Stimulated activated CD4-positive, alpha-beta T cell treated with anti-CD3 and anti-CD28 coated beads, Interleukin-1b, Interleukin-23, amount 100 ng/mL, for 24 hours (primary cell): ENCODE measurements around the gene JAKMIP3.

Source experiments
- DNase-seq, 4 experiments: peaks; one replicate each; pipeline ENCODE4 v3.0.0-alpha.2; 2020; ENCODE audit warnings: low read depth in 4 of 4, low spot score in 1 of 4

The JAKMIP3 gene

DNA sequence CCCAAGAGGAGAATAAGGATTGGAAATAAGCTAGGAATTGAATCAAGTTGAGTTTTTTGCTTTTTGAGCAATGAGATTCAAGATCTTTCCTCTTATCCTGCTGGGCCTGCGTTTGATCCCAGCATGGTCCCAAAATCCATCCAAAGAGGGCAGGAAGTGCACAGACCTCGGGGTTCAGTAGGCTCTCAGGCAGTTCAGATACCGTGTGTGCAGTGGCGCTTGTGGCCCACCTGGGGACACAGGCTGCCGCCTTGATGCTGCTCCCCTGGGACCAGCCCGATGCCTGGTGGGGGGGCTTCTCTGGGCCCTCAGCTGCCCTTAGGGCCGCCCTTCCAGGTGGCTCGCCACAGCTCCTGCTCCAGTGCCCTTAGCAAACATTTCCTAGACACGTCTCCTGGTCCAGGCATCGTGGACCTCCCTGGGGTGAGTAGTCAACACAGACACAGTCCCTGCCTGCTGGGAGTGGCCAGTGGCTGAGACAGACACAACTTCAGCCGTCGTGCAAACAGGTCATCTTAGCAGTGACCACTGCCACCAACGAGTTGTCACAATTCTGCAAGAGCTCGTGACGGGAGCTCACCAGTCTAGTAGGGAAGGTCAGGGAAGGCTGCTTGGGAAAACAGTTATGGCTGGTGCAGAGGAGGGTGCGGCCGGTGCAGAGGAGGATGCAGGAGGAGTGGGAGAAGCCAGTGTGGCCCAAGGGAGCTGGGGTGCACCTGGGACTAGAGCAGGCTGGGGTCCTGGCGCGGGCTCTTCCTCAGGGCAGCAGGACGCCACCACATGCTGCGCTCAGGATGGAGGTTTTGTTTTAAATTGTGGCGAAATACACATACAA lies 21.7 kb upstream of the JAKMIP3 start:
- DNase-seq = no peak

DNA sequence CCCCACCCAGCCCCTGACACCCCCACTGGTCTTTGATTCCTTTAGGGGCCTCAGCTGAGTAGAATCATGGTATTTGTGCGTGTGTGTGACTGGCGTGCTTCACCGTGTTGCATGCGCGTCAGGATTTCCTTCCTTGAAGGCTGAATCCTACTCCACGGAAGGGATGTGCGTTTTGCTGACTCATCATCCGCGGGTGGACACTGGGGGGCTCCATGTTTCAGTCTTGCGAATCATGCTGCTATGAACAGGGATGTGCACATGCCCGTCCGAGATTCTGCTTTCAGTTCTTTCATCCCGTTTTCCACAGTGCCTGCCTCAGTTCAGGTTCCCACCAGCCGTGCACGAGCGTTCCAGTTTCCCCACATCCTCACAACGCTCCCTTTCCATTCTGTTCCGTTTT lies 20.9 kb upstream of the JAKMIP3 start:
- DNase-seq = no peak

DNA sequence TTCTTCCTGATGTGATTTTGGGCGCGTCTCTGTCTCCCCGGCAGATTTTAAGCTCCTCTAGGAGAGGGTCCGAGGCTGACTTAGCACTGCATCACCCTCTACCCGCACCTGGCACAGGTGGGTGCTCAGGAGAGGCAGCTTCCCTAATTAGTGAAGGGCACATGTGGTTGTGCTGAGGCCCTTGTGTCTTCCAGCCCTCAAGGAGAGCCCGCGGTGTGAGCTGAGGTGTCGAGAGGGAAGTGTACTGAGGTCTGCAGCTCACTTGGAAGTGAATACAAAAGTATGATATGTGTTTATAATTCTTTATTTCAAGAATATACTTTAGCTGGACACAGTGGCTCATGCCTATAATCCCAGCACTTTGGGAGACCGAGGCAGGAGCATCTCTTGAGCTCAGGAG lies 20.4 kb upstream of the JAKMIP3 start:
- DNase-seq = no peak

DNA sequence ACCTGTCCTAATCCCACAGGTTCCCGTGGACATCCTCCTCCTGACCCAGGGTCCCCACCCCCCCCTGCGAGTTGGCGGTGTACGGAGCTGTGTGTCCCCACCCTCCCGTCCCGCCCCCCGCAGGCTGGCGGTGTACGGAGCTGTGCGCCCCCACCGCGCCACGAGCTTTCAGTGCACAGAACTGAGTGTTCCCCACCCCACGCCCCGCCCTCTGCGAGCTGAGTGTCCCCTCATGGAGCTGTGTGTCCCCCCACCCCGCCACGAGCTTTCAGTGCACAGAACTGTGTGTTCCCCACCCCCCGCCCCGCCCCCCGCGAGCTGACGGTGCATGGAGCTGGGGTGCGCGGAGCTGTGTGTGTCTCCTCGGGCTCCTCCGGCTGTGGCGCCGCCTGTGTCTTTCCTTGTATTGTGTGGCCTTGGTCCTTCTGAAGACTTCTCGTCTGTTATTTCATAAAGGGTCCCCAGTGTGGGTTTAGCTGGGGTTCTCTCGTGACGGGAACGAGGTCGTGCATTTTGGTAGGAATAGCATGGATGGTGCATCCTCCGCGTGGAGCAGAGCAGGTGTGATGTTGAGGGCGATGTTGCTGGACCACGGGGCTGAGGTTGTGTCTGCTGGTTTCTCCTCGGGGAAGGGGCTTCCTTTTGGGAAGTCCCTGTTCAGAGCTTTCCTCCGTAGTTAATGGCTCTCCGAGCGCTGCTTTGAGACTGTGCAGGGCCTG lies 18.0 kb upstream of the JAKMIP3 start:
- DNase-seq = no peak

DNA sequence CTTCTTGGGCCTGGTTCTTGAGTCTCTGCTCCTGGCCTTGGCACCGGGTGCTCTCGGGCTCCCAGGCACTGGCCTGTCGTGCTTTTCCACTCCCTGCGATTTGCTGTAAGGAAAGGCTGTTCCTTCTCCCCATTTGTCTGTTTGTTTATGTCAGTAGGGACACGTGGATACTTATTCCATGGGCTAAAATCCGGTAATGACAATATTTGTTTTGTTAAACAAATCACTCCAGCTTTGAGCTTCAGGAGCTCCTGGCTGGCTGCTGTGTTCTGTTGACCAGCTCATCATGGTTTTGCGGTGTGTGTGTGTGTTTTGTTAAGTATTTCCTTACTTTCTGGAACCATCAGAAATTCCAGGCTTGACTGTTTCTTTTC lies 17.5 kb upstream of the JAKMIP3 start:
- DNase-seq = no peak

DNA sequence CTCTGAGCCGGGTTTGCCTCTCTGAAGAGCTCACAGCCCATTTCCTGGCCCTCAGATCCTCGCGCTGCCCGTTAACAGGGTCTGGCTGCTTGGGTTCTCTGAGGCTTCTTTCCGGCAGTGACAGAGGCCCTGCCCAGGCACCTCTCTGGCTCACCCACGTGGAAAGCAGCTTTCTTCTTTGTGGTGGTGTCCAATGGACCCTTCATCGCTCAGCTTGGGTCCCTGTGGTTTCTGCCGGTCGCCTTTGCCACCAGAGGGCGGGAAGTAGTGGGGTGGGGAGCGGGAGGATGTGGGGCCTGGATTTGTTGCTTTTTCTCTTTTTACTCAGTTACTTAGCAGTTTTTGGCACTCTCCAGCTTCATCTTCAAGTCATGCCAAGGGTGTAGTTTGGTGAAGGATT lies 15.6 kb upstream of the JAKMIP3 start:
- DNase-seq = no peak

DNA sequence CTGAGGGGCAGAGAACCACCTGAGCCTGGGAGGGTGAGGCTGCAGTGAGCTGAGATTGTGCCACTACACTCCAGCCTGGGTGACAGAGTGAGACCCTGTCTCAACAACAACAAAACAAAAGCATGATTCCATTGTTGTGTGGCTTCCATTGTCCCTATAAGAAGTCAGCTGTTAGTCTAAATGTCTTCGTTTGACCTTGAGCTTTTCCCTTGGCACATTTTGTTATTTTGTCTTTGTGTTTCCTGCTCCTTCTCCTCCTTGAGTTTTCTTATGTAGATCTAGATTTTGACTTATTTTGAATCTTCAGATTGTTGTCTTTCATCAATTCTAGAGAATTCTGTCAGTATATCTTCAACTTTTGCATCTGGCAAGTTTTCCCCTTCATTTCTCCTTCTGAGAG lies 13.6 kb upstream of the JAKMIP3 start:
- no peak for DNase-seq

DNA sequence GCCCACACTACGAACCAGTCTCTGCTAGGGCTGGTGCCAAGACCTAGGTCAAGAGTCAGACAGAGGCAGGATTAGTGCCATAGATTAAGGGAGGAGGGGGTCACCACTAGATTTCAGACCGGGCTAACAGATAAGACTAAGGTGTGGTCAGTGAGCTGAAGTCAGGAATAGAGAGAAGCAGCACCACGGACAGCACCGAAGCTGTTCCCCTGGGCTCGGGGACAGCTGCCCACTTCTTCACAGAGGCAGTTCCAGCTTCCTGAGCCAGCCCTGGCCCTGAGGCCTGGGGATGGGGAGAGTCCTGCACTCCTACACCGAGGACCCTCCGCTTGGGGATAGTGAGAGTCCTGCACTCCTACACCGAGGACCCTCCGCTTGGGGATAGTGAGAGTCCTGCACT lies 11.2 kb upstream of the JAKMIP3 start:
- no peak for DNase-seq

DNA sequence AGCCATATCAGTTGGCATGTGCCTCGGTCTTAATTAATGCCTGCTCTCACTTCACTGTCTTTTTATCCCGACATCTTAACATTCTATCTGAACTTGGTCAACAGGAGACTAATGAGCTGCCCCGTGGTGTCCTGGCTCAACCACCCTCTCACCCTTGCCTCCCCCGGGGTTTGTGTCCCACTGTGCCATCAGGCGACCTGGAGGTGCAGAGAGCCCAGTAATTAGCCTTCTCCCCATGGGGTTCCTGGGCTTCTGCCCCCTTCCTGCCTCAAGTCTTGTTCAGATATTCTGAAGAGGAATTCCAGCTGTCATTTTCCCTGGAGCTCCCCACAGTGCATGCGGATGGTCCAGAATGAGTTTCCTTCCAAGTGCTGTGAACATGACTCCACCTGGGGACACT lies 10.1 kb upstream of the JAKMIP3 start:
- no peak for DNase-seq

DNA sequence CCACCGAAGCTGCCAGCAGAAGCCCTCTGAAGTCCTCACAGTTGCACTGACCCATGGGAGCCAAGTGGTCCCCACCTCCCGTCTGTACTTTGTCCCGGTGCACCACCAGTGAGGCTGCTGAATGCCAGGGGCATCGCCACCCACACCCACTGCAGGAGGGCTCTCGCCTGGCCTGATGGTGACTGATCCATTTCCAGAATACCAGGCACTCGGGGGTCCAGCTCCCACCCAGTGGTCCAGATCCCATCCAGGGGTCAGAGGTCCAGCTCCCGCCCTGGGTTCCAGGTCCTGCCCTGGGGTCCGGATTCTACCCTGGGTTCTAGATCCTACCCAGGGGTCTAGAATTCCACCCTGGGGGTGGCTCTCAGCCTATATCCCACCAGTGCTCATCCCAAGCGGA lies 9.1 kb upstream of the JAKMIP3 start:
- DNase-seq = no peak

DNA sequence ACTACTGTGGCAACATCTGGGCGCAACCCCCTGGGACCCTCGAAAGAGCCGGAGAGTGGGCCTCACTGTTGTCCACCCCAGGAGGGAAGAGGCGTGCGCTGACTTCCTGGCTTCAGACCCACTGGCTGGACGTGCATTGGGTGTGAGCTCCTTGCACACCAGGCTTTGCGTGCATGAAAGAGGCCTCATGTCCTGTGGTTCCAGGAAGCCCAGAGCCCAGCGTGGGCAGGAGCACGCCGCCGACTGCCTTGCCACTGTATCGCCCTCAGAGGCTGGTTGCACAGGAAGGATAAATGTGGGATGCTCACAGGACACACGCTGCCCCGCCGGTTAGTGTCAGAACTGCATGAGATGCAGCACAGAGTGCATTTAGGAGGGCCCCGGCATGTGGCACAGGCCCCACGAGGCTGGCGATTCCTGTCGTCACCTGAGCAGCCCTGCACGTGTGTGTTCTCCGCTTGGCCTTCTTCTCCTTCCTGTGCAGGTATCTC lies 8.5 kb upstream of the JAKMIP3 start:
- DNase-seq = no peak

DNA sequence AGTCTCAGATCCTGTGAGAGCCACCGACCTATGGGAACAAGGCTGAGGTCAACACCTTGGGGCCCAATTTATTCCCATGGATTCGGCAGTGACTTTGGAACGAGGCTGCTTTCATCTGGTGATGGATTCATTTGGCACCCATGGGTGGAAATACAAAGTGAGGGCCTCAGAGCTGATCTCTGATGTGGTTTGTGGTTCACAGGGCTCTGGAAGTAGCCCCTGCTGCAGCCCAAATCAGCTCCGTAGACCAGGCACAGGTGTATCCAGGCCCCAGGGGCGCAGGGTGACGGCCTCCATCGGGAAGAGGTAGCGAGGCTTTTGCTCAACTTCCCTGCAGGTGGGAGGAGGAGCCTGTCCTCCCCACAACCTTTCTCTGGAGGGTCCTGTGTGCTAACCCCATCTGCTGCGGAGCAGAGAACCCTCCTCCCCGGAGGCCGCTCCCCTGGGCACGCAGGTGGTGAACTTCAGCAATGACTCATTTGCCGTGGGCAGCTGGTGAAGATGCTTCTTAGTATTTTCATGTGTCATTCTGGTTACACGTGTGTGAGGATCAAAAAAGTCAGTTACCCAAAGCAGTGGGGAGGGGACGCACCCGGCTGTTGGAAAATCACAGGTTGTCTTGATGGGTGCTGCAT lies 7.5 kb upstream of the JAKMIP3 start:
- no peak for DNase-seq

DNA sequence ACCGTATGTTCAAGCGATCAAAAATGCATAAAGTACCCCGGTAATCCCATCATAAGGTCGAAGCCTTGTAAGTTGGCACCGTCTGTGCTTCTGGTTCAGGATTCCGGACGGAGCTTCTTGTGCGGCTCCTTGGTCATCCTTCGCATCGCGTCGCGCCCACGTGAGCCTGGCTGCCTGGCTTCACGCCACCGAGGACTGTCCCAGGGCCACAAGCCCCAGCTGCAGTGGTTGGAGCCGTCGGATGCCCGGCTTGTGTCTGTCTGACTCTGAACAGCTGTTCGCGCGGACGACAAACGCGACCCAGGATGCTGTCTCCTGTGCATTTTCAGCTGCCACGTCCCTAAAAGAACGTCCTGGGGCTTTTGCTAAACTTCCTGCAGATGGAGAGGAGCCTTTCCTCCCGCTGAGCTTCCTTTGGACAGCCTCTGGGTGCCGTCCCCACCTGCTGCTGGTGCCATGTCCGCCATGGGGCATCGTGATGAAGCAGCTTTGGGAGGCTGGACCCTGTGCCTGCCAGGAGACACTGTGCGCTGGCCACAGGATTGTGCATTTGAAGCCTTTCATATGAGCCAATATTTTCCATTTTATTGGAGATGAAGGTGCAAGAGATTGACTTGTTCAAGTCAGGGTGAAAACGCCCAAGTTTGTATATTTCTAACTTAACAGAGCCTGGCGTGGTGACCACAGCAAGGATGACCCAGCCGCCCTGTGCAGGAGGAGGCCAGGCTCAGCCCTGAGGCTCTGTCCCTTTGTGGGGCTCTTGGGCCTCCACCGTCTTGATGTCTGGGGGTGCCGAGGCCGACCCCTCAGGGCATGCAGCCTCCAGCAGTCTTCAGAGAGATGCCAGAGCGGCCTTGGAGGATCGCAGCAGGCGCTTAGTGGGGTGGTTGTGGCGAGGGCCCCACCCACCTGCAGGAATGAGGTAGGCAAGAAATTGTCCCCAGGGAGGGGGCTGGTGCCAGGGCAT lies 6.7 kb upstream of the JAKMIP3 start:
- DNase-seq = no peak

DNA sequence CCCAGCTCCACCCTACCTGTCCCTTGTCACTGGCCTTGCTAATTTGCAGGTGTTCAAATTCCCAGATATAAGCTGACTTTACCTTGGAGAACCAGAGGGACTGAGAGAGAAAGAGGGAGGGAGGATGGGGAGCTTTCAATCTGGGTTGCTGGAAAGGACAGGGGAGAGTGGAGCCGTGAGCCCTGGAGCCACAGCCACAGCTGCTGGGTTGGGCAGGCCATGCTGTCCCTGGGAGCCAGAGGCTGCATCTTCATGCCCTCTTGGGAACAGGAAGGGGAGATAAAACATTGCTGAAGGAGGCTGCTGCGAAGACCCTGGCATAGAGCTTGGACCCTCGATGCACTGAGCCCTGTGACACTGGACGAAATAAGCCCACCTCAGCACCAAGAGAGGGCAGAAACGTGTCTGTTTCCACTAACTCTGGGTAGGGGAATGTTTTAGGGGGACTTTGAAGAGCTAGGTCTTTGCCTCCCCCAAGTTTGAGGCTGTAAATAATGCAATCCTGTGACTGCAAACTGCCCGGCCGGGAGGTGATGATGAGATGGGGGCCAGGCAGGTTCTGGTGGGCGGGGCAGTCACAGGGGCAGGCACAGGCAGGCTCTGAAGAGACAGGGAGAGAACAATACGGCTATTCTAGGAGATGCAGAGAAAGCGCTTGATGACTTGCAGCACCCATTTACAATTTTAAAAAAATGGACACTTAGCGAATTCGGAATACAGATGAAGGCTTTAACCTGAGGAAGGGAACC lies 5.8 kb upstream of the JAKMIP3 start:
- no peak for DNase-seq

DNA sequence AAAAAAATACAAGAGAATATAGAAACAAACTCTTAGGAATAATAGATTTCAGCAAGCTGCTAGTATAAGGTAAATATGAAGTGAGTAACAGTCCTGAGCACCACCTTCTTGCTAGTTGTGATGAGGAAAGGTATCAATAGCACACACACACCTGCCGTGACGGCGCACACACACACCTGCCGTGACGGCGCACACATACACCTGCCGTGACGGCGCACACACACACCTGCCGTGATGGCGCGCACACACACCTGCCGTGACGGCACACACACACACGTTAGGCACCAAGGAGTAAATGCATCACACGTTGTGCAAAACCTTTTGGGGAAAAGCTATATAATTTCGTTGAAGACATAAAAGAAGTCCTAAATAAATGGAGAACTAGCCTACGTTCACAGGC lies 4.7 kb upstream of the JAKMIP3 start:
- no peak for DNase-seq

DNA sequence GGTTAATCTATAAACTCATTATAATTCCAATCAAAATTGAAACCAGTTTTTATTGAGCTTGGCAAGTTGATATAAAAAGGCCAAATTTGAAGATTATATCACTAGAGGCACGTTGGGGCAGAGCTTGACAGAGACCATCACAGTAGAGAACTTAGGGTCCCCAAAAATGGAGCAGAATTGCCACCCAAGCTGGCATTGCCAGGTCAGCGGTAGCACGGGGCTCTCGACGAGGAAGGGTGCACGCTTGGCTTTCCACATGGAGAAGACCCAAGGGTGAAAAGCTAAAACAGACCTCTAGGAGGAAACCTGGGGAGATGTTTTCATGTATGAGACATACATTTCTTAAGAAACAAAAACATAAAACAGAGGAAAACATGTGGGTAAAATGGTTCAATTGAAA lies 4.3 kb upstream of the JAKMIP3 start:
- DNase-seq = no peak

DNA sequence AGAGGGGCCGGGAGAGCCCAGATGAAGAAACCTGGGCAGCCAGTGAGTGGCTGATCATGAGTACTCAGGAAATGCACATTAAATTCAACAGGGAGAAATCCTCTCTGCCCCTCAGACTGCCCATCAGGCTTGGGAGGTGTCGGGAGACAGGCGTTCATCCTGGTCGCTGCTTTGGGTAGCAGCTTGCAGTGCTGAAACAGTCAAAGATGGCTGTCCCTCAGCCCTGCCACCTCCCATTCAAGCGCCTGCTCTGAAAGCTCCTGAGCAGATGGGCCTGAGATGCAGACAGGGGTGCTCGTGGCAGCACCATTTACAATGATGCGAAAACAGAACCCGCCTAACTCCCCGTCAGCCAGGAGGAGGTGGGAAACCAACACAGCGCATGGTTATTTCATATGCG lies 3.6 kb upstream of the JAKMIP3 start:
- no peak for DNase-seq

DNA sequence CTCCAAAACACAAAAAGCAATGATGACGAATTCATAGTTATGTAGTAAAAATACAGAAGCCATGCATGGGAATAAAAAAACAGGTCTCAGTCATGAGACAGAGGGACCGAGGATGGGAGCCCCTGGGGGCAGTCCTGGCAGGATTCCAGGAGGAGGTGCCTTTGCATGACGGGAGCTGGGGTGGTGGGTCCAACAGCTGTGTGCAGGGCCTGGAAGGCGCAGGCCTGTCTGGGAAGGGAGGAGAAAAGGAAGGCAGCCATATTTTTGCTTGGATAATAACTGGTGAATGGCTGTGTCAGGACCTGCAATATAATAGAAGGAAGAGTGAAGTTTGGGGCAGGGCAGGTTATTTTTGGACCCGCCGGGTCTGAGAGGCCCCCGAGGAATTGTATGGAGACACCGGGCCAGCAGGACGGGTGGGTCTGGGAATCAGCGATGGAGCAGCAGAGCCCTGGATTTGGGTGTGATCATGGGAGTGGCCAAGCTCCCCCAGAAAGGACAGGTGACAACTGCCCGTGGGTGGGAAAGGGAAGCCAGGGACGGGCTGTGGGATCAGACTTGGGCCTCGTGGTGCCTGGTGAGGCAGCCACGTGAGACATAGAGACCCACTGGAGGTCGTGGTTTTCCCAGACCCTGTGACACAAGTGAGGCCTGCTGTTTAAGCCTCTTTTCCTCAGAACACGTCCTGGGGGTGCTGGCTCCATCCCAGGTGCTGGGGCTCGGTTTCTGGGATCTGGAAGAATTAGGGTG lies 2.9 kb upstream of the JAKMIP3 start:
- no peak for DNase-seq

DNA sequence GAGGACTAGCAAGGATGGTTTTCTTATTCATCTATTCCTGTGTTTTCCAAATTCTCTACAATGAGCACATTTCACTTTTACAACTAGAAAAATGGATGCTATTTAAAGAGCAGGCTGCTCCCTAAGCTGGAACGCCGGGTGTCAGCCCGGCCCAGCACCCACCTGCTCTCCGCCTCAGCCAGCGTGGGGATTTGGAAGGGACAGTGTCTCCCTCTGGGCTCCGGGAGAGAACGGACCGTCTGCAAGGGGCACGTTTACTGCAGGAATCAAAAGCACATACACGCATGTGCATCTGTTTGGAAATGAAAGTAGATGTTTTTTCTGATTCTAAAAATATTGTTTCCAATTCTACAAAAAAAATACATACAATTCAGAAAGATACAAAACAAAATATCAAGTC lies 2.3 kb upstream of the JAKMIP3 start:
- DNase-seq = no peak
